Measurements from ENCODE around the gene PRRC2A. TPM values are rescaled to one million over a fixed set of nuclear protein-coding genes. Genes with fewer than 3 reads are reported as not detected.

Gene PRRC2A
- total RNA-seq, 1 donor, result 68.0 TPM

DNA sequence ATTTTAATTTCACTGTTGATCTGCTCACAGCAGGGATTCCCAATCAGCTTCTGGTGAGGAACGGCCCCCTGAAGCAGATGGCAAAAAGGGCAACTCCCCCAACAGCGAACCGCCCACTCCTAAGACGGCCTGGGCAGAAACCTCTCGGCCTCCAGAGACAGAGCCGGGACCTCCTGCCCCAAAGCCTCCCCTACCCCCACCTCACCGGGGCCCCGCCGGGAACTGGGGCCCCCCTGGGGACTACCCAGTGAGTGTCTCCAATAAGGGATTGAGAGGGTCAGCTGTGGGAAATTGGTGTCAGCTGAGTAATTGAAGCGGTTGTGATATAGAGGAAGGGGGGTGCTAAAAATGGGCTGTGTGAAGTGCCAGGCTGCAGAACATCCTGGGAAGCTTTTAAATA is 6.4 kb downstream of the PRRC2A start:
- TF ChIP-seq CTCF (IDR thresholded peaks at IDR 0.05; ENCODE audit: insufficient read depth, low read length), result no peak
- no peak for DNase-seq (ENCODE audit: low read depth)

DNA sequence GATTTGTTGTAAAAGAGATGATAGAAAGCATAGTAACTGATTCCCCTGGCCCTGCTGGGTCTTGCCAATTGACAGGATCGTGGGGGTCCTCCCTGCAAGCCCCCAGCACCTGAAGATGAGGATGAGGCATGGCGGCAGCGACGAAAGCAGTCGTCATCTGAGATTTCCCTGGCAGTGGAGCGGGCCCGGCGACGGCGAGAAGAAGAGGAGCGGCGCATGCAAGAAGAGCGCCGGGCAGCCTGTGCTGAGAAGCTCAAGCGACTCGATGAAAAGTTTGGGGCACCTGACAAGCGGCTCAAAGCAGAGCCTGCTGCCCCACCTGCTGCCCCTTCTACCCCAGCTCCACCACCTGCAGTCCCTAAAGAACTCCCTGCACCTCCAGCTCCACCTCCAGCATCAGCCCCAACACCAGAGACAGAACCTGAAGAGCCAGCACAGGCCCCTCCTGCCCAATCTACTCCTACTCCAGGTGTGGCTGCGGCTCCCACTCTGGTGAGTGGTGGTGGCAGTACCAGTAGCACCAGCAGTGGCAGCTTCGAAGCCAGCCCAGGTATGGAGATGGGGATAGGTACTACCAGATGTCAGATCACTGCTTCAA is 7.3 kb downstream of the PRRC2A start:
- no peak for DNase-seq (ENCODE audit: low read depth)
- TF ChIP-seq CTCF (IDR thresholded peaks at IDR 0.05; ENCODE audit: insufficient read depth, low read length), result no peak
- no peak overlapping the region for H3K4me3 ChIP-seq (ENCODE audit: low read depth, low read length)

More for the DNA sequence above, 6.4 kb downstream of the PRRC2A start:
- no peak overlapping the region for H3K4me3 ChIP-seq (ENCODE audit: low read depth, low read length)

GRCh38 chr6:31629014-31629413 is 8.5 kb downstream of the PRRC2A start:
- TF ChIP-seq CTCF (IDR thresholded peaks at IDR 0.05; ENCODE audit: insufficient read depth, low read length), result no peak
- no peak for DNase-seq (ENCODE audit: low read depth)
- no peak overlapping the region for H3K4me3 ChIP-seq (ENCODE audit: low read depth, low read length)

- no peak overlapping the region for H3K4me3 ChIP-seq (ENCODE audit: low read depth, low read length)
- no peak for DNase-seq (ENCODE audit: low read depth)
- no peak for TF ChIP-seq CTCF (IDR thresholded peaks at IDR 0.05; ENCODE audit: insufficient read depth, low read length)
Measured at GRCh38 chr6:31630177-31630934, 9.8 kb downstream of the PRRC2A start.

- DNase-seq (ENCODE audit: low read depth), result no peak
- no peak for TF ChIP-seq CTCF (IDR thresholded peaks at IDR 0.05; ENCODE audit: insufficient read depth, low read length)
- H3K4me3 ChIP-seq (ENCODE audit: low read depth, low read length), result no peak overlapping the region
Measured at GRCh38 chr6:31631209-31631608, 10.7 kb downstream of the PRRC2A start.

DNA sequence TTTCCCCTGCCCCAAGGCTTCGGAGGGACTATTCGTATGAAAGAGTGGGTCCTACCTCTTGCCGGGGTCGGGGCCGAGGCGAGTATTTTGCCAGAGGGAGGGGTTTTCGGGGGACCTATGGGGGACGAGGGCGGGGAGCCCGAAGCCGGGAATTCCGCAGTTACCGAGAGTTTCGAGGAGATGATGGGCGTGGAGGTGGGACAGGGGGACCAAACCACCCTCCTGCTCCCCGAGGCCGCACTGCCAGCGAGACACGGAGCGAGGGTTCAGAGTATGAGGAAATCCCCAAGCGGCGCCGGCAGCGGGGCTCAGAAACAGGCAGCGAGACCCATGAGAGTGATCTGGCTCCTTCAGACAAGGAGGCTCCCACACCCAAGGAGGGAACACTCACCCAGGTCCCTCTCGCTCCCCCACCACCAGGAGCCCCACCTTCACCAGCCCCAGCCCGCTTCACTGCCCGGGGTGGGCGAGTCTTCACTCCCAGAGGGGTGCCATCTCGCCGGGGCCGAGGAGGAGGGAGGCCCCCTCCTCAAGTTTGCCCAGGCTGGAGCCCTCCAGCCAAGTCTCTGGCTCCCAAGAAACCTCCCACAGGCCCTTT is 11.3 kb downstream of the PRRC2A start:
- no peak for TF ChIP-seq CTCF (IDR thresholded peaks at IDR 0.05; ENCODE audit: insufficient read depth, low read length)
- H3K4me3 ChIP-seq (ENCODE audit: low read depth, low read length), result no peak overlapping the region
- no peak for DNase-seq (ENCODE audit: low read depth)
